Left colon (tissue), 2 donors: Measurements from ENCODE around the gene OBI1. TPM values are rescaled to one million over a fixed set of nuclear protein-coding genes. Genes with fewer than 3 reads are reported as not detected.

Experiments used
- ATAC-seq: fragments of 200-7000 bp; cut with Tn5 transposase; one replicate; pipeline ENCODE4 v1.9.1; 2020; ENCODE audit warnings: mild to moderate bottlenecking, moderate library complexity
- DNase-seq, 2 donors: peaks; one replicate each; pipeline ENCODE4 v3.0.0-alpha.2; 2020
- intact Hi-C, 2 donors: fragments of 100-400 bp; cut with DNase I in 1 of 2; cut with micrococcal nuclease in 1 of 2; formaldehyde crosslinking; loops; one replicate each; pipeline versions ENCODE4 v1.11.2 to v1.14.0; 2022; cut with DNase I, micrococcal nuclease
- total RNA-seq, 2 donors: library from RNA; stranded (reverse); fragmentation: NEBNext Ultra II Directional; extraction: Animal tissue kit (Norgen Biotek cat#: 25700); gene quantifications; one replicate each; pipeline ENCODE4 v1.2.1, GENCODE V29; 2021
- donor health status: DM: no; HTN: no; CAD: no.
- donor health status: DM: yes; HTN: yes; CAD: no.

The OBI1 gene
- total RNA-seq, 2 donors from 2014 or later, result 4.9 to 5.7 TPM

GRCh38 chr13:78606471-78607408, 52.2 kb downstream of the OBI1 start:
- intact Hi-C loops, result no loop called here
- DNase-seq (no peak), ATAC-seq (no peak)

DNA sequence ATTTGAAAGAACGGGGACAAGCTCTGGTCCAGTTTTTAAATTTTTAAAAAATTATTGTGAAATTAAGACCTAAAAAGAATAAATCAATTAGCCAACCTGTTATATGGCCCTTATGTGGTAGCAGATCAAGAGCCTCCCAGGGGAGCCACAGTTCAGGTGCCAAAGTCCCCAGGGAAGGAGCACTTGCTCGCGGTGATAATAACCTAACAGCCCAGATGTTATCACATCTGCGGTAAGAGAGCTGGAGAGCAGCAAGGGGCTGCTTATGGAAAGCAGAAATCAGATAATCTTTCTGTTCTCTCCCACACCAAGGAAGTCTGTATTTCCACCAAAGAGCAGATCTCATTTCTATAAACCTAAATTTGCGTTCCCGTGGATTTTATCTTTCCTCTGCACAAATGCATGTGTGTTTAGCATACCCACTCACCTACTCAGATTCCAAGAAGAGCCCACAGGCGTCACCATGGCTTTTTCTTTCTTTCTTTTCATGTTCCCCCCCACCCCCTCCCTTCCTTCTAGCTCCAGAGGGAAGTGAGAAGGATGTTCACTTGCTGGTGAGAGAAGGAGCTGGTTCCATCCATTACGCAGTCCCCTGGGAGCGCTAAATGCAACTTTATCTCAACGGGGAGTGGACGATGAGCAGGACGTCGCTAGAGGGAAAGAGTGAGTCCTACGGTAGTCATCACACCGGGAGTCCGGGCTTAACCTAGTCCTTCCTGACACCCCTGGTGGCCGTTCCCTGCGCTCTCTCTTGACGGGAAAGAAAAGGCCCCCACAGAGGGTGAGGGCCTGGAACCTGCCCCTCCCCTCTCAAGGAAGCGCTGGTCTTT, 54.0 kb downstream of the OBI1 start:
- ATAC-seq (no peak), DNase-seq (no peak)
- intact Hi-C loops, result no loop called here

DNA sequence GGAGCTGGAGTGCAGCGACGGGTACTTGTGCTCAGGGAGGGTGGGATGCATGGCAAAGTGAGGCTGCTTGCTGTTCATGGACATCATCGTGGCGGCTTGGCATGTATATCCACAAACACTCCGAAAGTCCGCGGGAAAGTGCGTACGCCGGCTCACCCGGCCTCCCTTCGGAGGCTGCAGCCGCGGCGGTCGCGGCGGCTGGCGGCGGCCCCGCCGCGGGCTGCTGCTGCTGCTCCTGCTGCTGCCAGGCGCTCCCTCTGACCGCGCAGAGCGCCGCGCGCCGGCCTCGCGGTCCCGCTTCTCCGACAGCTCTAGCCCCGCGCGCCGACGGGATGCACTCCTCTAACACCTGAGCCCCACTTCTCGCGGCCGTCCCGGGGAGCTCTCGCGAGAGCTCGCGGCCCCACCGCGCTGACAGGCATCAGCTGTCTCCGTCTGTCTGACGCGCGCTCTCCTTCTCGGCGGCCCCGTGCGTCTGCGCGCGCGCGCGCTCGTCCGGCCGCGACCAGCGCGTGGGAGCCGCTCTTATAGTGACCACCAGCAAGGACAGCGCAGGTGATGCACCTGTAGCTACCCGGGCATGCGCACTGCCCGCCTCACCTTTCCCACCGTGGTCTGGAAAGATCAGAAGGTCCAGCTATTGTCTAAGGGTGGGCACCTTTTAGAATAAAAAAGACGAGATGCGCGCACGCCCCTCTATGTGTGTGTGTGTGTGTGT, 55.6 kb downstream of the OBI1 start, which contains the start of gene POU4F1:
Gene POU4F1, minus strand, starts transcription at position 313 of the 718 bp plus-strand sequence. Its CDS starts 226 bp downstream, at position 87.
- intact Hi-C loops, result no loop called here
- peak; percentile 61 to 71 for DNase-seq
- peak; percentile 92 for ATAC-seq

- DNase-seq, result no peak
- ATAC-seq, result peak; percentile 26
- intact Hi-C loops, result no loop called here
These were observed 56.3 kb downstream of the OBI1 start for GRCh38 chr13:78602561-78603239.

DNA sequence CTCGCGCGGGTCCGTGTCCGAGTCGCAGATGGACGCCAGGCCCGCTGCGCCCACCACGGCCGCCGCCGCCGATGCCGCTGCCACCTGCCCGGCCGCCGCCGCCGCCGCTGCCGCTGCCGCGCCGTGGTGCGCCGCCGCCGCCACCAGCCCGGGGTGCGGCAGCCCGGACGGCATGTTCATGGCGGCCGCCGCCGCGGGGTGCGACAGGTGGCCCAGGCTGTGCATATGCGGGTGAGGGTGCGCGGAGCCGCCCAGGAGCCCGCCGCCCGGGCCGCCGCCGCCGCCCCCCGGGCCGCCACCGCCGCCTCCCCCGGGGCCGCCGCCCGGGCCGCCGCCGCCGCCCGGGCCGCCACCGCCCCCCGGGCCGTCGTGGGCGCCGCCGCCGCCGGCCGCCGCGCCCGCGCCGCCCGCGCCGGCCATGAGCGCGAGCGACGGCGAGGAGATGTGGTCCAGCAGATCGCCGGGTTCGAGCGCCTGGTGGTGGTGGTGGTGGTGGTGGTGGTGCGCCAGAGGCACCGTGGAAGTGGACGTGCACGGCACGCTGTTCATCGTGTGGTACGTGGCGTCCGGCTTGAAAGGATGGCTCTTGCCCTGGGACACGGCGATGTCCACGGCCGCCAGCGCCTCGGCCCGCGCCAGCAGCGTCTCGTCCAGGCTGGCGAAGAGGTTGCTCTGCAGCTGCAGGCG, 56.9 kb downstream of the OBI1 start:
- intact Hi-C loops, result no loop called here
- no peak for ATAC-seq
- DNase-seq, result no peak

DNA sequence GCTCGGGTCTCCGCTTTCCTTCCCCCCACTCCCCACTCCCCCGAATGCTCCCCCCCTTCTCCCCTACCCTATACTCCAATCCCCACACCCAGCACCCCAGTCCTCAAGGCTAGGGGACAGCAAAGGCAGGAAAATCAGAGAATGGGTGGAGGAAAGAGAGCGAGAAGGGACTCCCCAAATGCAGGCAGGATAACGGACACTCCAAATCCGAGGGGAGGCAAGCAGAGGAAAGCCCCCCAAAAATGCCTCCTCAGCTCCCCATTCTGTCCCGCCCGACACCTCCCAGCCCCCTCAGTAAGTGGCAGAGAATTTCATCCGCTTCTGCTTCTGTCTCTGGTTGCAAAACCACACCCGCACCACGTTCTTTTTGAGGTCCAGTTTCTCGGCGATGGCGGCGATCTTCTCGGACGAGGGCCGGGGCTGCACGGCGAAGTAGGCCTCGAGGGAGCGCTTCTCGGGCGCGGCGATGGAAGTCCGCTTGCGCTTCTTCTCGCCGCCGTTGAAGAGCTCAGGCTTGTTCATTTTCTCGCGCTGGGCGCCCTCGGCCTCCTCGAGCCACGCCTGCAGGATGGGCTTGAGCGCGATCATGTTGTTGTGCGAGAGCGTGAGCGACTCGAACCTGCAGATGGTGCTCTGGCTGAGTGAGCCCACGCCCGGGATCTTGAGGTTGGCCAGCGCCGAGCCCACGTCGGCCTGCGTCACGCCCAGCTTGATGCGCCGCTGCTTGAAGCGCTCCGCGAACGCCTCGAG, 57.7 kb downstream of the OBI1 start:
- ATAC-seq, result peak; percentile 43
- intact Hi-C loops, result no loop called here
- no peak for DNase-seq

GRCh38 chr13:78600280-78600883, 58.6 kb downstream of the OBI1 start:
- no peak for ATAC-seq
- intact Hi-C loops, result no loop called here
- no peak for DNase-seq

- intact Hi-C loops, result no loop called here
- no peak for ATAC-seq
- no peak for DNase-seq
These were observed 59.2 kb downstream of the OBI1 start for GRCh38 chr13:78599645-78600279.

- ATAC-seq (no peak), DNase-seq (no peak)
- intact Hi-C loops, result no loop called here
These were observed 59.9 kb downstream of the OBI1 start for GRCh38 chr13:78598966-78599644.

- intact Hi-C loops, result no loop called here
These were observed 60.7 kb downstream of the OBI1 start for GRCh38 chr13:78598116-78598781.

GRCh38 chr13:78597602-78597932, 61.4 kb downstream of the OBI1 start:
- no peak for DNase-seq
- no peak for ATAC-seq
- intact Hi-C loops, result no loop called here

More at GRCh38 chr13:78598116-78598781, 60.7 kb downstream of the OBI1 start:
- DNase-seq (no peak), ATAC-seq (no peak)

GRCh38 chr13:78596736-78597601, 62.0 kb downstream of the OBI1 start:
- intact Hi-C loops, result no loop called here
- ATAC-seq, result no peak

DNA sequence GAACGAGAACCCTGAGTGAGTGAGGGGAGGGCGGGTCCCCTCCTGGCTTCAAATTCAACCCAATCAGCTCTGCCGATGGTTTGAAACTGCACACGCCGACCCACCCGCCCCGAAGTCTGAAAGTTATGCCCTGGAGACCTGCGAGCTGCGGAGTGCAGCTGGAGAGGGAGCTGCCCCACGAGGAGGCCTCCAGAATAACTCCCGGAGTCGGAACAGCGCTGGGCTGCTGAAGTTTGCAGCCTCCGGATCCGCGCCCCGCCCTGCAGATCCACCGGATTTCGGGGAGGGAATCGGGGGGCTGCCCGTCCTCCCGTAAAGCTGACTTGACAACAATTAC, 62.6 kb downstream of the OBI1 start:
- DNase-seq (no peak), ATAC-seq (no peak)
- intact Hi-C loops, result no loop called here

More at GRCh38 chr13:78596736-78597601, 62.0 kb downstream of the OBI1 start:
- DNase-seq, result no peak

- intact Hi-C loops, result no loop called here
- no peak for DNase-seq
- peak; percentile 35 for ATAC-seq
These were observed 63.2 kb downstream of the OBI1 start for GRCh38 chr13:78595495-78596398.
